ENCODE data around the gene ELOVL6.
"Not testable (repeated sequence)": the region's sequence is repeated elsewhere in the genome, so short reads cannot be mapped to it uniquely, and the experiment has no call there.

ELOVL6 gene

DNA sequence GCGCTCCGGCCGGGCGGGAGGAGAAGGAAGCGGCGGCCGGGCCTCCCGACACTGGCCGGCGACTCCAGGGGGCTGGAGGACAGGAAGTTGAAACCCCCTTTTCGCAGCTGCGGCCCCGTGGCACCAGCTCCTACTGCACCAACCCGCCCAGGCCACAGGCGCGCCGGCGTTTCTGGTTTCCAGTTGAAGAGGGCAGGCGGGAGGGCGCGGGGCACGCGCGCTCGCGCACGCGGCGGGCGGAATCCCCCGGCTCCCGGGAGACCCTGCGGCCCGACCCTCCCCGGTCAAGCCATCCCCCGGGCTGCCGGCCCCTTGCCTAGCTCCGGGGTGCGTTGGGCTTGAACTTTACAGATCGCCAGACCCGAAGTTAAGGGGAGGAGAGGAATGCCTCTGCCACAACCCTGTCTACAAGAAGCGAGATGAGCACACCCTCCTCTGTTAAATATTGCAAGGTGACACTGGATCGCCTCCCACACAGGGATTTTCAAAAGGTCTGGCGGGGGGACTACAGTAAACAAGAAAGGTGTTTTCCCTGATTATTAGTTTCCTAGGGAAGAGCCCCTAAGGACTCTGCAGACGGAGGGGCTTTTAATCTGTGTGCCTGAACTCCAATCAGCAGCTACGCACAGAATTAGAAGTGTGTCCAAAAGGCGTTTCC, 1.4 kb downstream of the ELOVL6 start:
- peak; percentile 54 for DNase-seq (ENCODE audit: low read depth)

DNA sequence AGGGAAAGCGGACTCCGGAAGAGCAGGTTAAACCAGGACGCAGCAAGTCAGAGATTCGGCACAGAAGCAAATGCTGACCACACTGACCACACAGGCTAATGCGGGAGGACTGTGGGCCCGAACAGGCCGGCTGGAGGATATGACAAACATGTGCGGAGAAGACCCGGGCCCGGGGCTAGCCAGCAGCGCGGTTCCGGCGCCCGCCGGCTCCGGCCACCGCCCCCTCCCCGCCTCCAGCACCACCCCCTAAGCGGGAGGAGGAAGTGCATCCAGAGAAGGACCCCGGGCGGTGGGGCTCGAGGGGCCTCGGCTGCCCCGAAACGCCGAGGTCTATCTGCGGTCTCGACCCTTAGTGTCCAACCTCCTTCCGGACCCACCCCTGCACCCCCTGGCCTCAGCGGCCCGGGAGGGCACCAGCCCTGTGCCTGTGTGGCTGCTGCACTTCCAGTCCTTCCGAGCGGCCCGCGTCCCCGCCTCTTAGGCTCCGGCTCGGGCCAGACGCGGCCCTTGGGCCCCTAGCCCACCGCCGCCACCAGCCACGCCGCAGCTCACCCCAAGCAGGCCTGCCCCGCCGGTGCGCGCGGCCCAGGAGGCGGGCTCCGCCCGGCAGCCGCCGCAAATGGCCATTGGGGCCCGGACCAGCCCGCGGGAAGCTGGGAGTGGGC, 2.1 kb downstream of the ELOVL6 start:
- peak; percentile 38 for DNase-seq (ENCODE audit: low read depth)

DNA sequence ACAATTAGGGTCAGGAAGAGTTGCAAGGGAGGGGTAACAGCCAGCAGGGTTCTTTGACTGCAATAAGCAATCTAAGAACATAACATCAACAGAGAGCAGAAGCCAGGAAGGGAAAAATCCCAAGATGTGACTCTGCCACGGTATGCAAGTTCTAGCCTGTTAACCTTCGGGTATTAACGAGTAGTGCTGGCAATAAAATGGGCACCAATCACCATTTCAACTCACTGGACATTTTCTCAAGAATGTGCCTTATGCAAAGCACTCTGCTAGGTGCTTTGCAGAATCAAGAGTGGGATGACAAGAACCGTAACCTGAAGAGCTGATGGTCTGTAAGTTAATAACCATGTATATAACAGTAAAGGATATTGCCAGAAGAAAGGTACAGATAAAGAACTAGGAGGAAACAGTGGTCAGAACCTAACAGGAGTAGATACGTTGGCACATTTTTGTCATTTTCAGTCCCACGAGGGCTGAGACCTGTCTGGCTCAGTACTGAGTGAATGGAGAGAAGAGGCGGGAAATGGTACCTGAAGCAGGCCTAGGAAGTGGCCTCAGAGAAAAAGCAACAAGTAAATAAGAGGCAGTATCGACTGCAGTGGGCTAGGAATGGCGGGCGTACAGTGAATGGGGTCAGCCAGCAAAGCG, 2.7 kb downstream of the ELOVL6 start:
- DNase-seq (ENCODE audit: low read depth) = peak; percentile 13

DNA sequence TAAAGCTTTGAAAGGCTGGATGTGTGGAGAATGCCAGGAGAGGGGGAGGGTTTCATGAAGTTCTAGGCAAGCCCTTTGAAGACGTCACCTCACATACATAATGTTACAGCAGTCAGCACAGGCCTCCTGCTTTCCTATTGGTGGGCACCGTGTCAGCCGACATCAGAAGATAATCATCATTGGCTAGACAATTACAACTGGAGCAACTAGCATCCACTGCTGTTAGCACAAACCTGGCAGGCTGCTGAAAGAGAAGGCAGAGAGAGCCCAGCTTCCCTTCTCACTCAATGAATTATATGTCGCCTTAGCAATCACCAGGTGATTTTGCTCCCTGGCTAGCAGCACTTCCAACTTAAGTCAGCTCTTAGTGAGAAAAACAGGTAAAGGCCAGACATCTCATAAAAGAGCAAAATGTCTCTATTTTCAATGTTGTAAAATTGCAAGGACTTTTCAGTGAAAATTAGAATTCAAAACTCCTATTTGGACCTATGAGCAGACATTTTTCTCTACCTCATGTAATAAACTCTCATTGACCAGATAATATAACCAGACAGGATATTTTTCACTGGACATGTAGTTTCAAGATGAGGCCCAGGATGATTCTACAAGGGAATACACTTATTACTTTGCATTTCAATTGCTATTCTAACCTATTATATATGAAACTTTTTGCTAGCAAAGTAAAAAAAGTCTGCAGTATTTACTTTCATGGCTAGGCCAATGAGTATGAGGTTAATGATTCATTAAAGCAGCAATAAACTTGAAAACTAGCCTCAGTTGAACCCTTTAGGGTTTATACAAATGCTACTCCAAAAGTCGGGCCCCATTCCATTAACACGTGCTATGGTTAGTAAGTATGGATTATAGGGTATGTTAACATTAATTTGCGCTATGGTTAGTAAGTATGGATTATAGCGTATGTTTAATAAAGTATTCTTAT, 4.3 kb downstream of the ELOVL6 start:
- DNase-seq (ENCODE audit: low read depth) = peak; percentile 80

DNA sequence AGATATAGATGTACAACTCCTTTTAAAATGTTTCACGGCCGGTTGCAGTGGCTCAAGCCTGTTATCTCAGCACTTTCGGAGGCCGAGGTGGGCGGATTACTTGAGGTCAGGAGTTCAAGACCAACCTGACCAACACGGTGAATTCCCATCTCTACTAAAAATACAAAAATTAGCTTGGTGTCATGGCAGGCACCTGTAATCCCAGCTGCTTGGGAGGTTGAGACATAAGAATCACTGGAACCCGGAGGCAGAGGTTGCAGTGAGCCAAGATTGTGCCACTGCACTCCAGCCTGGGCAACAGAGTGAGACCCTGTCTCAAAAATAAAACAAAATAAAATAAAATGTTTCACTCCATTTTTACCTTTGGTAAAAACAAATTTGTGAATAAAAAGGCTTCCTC, 5.1 kb downstream of the ELOVL6 start:
- not testable (repeated sequence) for DNase-seq (ENCODE audit: low read depth)

GRCh38 chr4:110190249-110190648, 8.2 kb downstream of the ELOVL6 start:
- no peak for DNase-seq (ENCODE audit: low read depth)

DNA sequence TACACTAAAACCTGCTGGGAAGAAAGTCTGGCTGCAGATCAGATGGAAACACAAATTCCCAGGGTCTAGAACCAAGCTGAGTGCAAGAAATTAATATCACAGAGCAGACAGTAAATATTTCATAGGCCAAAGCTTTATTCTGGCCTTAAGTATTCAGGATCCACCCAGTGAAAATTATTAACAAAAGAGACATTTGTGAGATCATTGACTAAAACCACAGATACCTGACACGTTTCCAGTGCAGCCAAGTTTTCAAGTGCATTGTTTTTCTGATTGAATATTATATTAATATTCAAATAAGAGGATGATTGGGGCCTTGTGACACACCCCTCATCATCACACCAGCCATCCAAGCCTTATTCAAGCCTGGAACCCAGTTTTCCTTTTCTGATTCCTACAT, 10.3 kb downstream of the ELOVL6 start:
- no peak for DNase-seq (ENCODE audit: low read depth)

GRCh38 chr4:110184791-110185155, 13.6 kb downstream of the ELOVL6 start:
- no peak for DNase-seq (ENCODE audit: low read depth)

DNA sequence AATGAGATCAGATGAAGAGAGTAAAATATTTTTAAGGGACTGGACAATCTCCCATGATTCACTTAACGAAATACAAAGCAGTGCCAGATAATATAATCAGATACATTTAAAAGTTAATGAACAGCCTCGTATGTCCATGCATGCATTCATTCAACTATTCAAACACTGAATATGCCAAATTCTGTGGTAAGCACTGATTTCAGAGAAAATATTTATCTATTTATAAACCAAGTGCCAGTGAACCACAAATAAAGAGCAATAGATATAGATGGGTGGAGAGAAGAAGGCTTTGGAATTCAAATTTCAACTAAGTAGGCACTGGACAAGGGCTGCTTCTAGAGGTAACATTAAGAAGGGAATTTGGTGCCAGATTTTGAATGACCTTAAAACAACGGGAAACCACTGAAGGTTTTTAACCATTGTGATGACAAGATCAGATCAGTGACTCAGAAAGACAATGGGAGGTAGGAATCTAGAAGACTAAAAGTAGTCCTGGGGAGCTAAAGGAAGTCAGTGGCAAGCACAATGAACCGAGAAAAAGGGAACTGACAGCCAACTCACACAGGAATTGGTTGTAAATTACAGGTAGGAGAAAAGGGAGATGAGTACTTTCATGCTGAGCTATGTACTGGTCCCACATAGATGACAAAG, 14.2 kb downstream of the ELOVL6 start:
- DNase-seq (ENCODE audit: low read depth) = peak; percentile 41

DNA sequence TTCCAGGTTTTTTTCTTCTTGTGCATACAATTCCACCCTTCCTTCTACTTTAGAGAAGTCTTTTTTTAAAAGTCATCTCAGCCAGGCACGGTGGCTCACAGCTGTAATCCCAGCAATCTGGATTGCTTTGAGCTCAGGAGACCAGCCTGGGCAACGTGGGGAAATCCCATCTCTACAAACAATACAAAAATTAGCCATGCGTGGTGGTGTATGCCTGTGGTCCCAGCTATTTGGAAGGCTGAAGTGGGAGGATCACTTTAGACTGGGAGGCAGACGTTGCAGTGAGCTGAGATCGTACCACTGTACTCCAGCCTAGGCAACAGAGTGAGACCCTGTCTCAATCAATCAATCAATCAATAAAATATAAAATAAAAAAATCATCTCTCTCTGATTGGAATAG, 14.8 kb downstream of the ELOVL6 start:
- DNase-seq (ENCODE audit: low read depth) = no peak

DNA sequence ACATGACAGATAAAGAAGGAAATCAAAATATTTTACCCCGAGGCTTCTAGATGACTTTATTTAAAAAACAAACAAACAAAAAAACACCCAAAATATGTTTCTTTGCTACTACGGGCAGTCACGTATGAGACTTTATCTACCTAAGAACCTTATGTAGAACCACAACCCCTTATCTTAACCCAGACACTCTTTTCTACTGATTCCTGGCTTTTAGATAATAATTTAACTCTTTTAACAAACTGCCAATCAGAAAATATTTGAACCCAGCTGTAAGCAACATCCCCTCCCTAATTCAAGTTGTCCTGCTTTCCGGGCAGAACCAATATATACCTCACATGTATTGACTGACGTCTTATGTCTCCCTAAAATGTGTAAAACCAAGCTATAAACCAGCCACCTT, 15.4 kb downstream of the ELOVL6 start:
- DNase-seq (ENCODE audit: low read depth) = no peak

- DNase-seq (ENCODE audit: low read depth) = no peak
These were observed 16.5 kb downstream of the ELOVL6 start for GRCh38 chr4:110181890-110182289.

GRCh38 chr4:110175634-110176033, 22.8 kb downstream of the ELOVL6 start:
- peak; percentile 31 for DNase-seq (ENCODE audit: low read depth)

GRCh38 chr4:110172972-110173371, 25.4 kb downstream of the ELOVL6 start:
- no peak for DNase-seq (ENCODE audit: low read depth)

- no peak for DNase-seq (ENCODE audit: low read depth)
These were observed 26.4 kb downstream of the ELOVL6 start for GRCh38 chr4:110171971-110172370.

DNA sequence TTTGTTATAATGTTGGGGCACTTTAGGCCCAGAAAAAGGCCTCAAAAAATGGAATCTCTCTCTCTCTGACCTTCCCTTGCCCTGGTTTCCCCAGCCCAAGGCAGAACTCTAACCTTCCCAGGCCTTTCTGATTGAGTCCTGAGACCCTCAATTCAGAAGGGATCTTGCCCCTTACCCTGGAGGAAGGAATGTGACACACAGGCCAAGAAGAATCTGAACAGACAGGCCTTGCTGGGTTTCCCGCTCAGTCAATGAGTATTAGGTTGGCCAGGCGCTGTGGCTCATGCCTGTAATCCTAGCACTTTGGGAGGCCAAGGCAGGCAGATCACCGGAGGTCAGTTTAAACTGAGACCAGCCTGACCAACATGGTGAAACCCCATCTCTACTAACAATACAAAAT, 27.6 kb downstream of the ELOVL6 start:
- no peak for DNase-seq (ENCODE audit: low read depth)

- DNase-seq (ENCODE audit: low read depth) = peak; percentile 85
These were observed 32.8 kb downstream of the ELOVL6 start for GRCh38 chr4:110165382-110166286.

- DNase-seq (ENCODE audit: low read depth) = no peak
These were observed 33.6 kb downstream of the ELOVL6 start for GRCh38 chr4:110164856-110165255.

GRCh38 chr4:110164251-110164650, 34.2 kb downstream of the ELOVL6 start:
- DNase-seq (ENCODE audit: low read depth) = peak; percentile 87

- DNase-seq (ENCODE audit: low read depth) = peak; percentile 92
These were observed 34.9 kb downstream of the ELOVL6 start for GRCh38 chr4:110163327-110164069.

All from EH (cell line).